HepG2 (cell line): ENCODE data around the gene CIAPIN1. TPM values are rescaled to one million over a fixed set of nuclear protein-coding genes. Genes with fewer than 3 reads are reported as not detected.

Experiments
- ATAC-seq: fragments of 200-7000 bp; cut with Tn5 transposase; 3 replicates; pipeline ENCODE4 v1.9.1; 2020; ENCODE audit warnings: mild to moderate bottlenecking, moderate library complexity
- BruUV-seq: library from RNA; stranded (reverse); fragments of 400-500 nt; replicated peaks from 2 replicates; lab custom pipeline; 2021; lab: Mats Ljungman, UMichigan
- CTCF ChIA-PET: fragments of 300-600 bp; formaldehyde crosslinking; extraction: SDS; loops from one replicate; lab custom pipeline; 2021; ENCODE audit warnings: low total read pairs, inconsistent platforms, low intra/inter-chr PET ratio; lab: Yijun Ruan, JAX
- POLR2A ChIA-PET: fragments of 350-600 bp; sonication (Branson Sonifier 250); formaldehyde crosslinking; loops from one replicate; lab custom pipeline; 2020; ENCODE audit warnings: antibody characterized with exemption, inconsistent platforms; lab: Yijun Ruan, JAX
- DNase-seq: peaks from one replicate; pipeline ENCODE4 v3.0.0-alpha.2; 2015; ENCODE audit warnings: low spot score
- FAIRE-seq: peaks from 3 replicates; lab custom pipeline; 2011; peaks lifted over from hg19 to GRCh38; lab: Jason Lieb, UNC
- H2AFZ ChIP-seq: one replicate; pipeline ENCODE4 v1.6.1; 2011; ENCODE audit warnings: low read length, inconsistent platforms
- H3K27ac ChIP-seq: fragments of 300-600 bp; 3 replicates; pipeline ENCODE4 v1.8.0; 2011; ENCODE audit warnings: mixed run types, mild to moderate bottlenecking, mixed read lengths, low read length, inconsistent platforms; ENCODE audit not compliant: insufficient read depth; ENCODE audit errors: extremely low read length
- H3K27me3 ChIP-seq, 2 experiments: fragments of 200-600 bp in 1 of 2; 2 replicates in 1 of 2; 3 replicates in 1 of 2; pipeline versions ENCODE4 v1.6.0 to v1.8.0; 2011; ENCODE audit warnings: low read length in 2 of 2, mild to moderate bottlenecking in 2 of 2, moderate library complexity in 2 of 2, inconsistent platforms in 1 of 2; ENCODE audit not compliant: insufficient read depth in 2 of 2, control insufficient read depth in 1 of 2
- H3K36me3 ChIP-seq, 2 experiments: fragments of 200-600 bp in 1 of 2; replicated peaks in 1 of 2; 2 replicates in 1 of 2; 3 replicates in 1 of 2; pipeline versions ENCODE4 v1.5.1 to v1.8.0; 2011; ENCODE audit warnings: low read length in 2 of 2, inconsistent platforms in 1 of 2; ENCODE audit not compliant: insufficient read depth in 2 of 2, control insufficient read depth in 1 of 2
- H3K4me1 ChIP-seq: 2 replicates; pipeline ENCODE4 v1.5.1; 2012; ENCODE audit warnings: low read length, inconsistent platforms; ENCODE audit not compliant: insufficient read depth
- H3K4me2 ChIP-seq: 2 replicates; pipeline ENCODE4 v1.6.0; 2011; ENCODE audit warnings: low read depth, low read length, inconsistent platforms
- H3K4me3 ChIP-seq, 3 experiments: fragments of 200-600 bp in 1 of 3; sonication (generic), shearing (Covaris generic) in 1 of 3; replicated peaks in 1 of 3; 2 replicates each; pipeline ENCODE4 v1.5.1; 2011 to 2016; ENCODE audit warnings: low read length in 3 of 3, inconsistent platforms in 2 of 3, low read depth in 2 of 3, mild to moderate bottlenecking in 2 of 3, control low read depth in 1 of 3, mixed read lengths in 1 of 3; ENCODE audit not compliant: insufficient read depth in 1 of 3
- H3K79me2 ChIP-seq: one replicate; pipeline ENCODE4 v1.6.1; 2011; ENCODE audit warnings: low read length, inconsistent platforms; ENCODE audit not compliant: insufficient read depth
- H3K9ac ChIP-seq: 2 replicates; pipeline ENCODE4 v1.6.0; 2011; ENCODE audit warnings: mild to moderate bottlenecking, low read depth, low read length, inconsistent platforms; ENCODE audit not compliant: insufficient read depth
- H3K9me3 ChIP-seq: 2 replicates; pipeline ENCODE4 v1.5.1; 2012; ENCODE audit warnings: mild to moderate bottlenecking, low read length
- H4K20me1 ChIP-seq: 2 replicates; pipeline ENCODE4 v1.6.0; 2011; ENCODE audit warnings: inconsistent platforms, mild to moderate bottlenecking, low read length, moderate library complexity; ENCODE audit not compliant: insufficient read depth
- DNMT3B ChIP-seq: conservative IDR thresholded peaks from 2 replicates; pipeline ENCODE4 v1.6.1; 2016; ENCODE audit warnings: missing biosample characterization, control low read depth
- KDM5A ChIP-seq: fragments of 200-600 bp; sonication (generic); IDR thresholded peaks from 2 replicates; pipeline ENCODE4 v1.7.0; 2018; ENCODE audit warnings: antibody characterized with exemption, mild to moderate bottlenecking, low read length, borderline replicate concordance
- KLF6 ChIP-seq: IDR thresholded peaks from 2 replicates; pipeline ENCODE4 v1.8.0; 2016; ENCODE audit warnings: missing biosample characterization, missing genetic modification reagents
- SUZ12 ChIP-seq: fragments of 150-350 bp; IDR thresholded peaks from 2 replicates; pipeline ENCODE4 v1.6.1; 2014; ENCODE audit warnings: low read depth, low read length
- ZFP36 ChIP-seq: fragments of 150-350 bp; IDR thresholded peaks from 2 replicates; pipeline ENCODE4 v1.6.1; 2018; ENCODE audit warnings: borderline replicate concordance, low read length, low read depth; ENCODE audit not compliant: partially characterized antibody
- WGBS: methylation state at CpG from one replicate; pipeline ENCODE4 v1.1.6; 2017; ENCODE audit warnings: low lambda C conversion rate; 5-methylcytosine and 5-hydroxymethylcytosine counted together
- in situ Hi-C: cut with HindIII; loops from 2 replicates; pipeline ENCODE4 v1.10.0; 2017; ENCODE audit warnings: low pct_unique_long_range_greater_than_20kb; ENCODE audit not compliant: extremely low pct_ligation_motif_present
- intact Hi-C: fragments of 100-400 bp; cut with micrococcal nuclease; formaldehyde crosslinking; loops from one replicate; pipeline ENCODE4 v1.10.0; 2022; ENCODE audit not compliant: unreplicated experiment
- polyA plus RNA-seq, 8 experiments: library from polyadenylated mRNA; depleted of rRNA in 3 of 8; stranded (reverse) in 7 of 8; unstranded in 1 of 8; fragments of >200 nt; fragmentation: Illumina TruSeq in 4 of 8; extraction: Trizol in 4 of 8; gene quantifications; 2 replicates each; pipeline versions ENCODE4 v1.2.1 to v1.2.3, GENCODE V29; 2011 to 2016; ENCODE audit warnings: low read depth in 4 of 8, missing spikeins in 1 of 8, mixed read lengths in 1 of 8; ENCODE audit not compliant: insufficient read depth in 1 of 8
- total RNA-seq, 5 experiments: library from RNA; depleted of rRNA; stranded (reverse); fragments of >200 nt; fragmentation: Illumina TruSeq; extraction: Trizol; gene quantifications; 2 replicates each; pipeline ENCODE4 v1.2.3, GENCODE V29; 2016; ENCODE audit warnings: low read depth in 1 of 5
- TF ChIP-seq, protein P1 (sequence below): sonication (generic); formaldehyde crosslinking; IDR thresholded peaks from 2 replicates; pipeline ENCODE4 v1.8.0; 2022; ENCODE audit warnings: mild to moderate bottlenecking, missing genetic modification reagents
- TF ChIP-seq, protein P2 (sequence below): sonication (generic); formaldehyde crosslinking; IDR thresholded peaks from 2 replicates; pipeline ENCODE4 v1.4.0; 2020; ENCODE audit warnings: missing genetic modification reagents

The CIAPIN1 gene
- total and polyA plus RNA-seq, 2 of the 13 experiments (the other 11 are each of a cell fraction or from before 2014, with no cell fraction given), result 69.3 to 89.7 TPM

DNA sequence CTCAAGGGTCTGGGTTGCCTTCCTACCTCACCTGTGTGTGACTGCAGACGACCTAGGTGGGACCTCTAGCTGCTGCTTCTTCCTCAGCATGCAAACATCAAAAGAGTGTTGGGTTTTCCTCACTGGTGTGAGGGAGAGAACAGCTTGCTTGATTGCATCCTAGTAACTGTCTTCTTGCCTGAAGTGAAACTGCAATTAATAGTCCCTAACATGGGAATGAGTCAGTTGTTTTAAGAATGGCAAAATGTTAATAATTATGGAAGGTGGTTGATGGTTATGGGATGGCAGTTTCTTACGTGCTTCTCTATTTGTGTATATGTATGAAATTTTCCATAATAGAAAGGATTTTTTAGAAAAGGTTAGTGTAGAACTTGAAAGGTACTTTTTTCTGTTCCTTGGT lies 21.2 kb upstream of the CIAPIN1 start (continued):
- TF ChIP-seq, protein P1, sequence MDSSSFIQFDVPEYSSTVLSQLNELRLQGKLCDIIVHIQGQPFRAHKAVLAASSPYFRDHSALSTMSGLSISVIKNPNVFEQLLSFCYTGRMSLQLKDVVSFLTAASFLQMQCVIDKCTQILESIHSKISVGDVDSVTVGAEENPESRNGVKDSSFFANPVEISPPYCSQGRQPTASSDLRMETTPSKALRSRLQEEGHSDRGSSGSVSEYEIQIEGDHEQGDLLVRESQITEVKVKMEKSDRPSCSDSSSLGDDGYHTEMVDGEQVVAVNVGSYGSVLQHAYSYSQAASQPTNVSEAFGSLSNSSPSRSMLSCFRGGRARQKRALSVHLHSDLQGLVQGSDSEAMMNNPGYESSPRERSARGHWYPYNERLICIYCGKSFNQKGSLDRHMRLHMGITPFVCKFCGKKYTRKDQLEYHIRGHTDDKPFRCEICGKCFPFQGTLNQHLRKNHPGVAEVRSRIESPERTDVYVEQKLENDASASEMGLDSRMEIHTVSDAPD (CRISPR knock-in tag), result no peak

DNA sequence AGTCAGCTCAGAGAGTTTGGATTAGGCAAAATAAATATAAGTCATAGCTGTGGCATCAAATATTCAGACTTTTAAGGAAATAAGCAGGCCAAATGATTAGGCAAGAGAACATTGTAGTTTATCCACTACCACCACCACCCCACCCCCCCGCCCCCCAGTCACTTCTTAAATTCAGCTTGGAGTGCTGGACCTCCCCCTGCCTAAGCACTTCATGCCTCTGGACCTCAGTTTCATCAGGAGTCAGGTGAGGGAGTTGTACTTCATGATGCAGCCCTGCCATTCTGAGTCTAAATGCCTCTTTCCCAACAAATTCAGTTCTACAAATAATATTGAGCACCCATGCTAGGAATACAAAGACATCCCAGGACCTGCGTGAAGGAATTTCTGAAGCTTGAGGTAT lies 17.3 kb upstream of the CIAPIN1 start:
- no peak overlapping the region for H3K4me3 ChIP-seq
- no peaks in the 10 kb centered on the region for H3K9me3 ChIP-seq
- no peak overlapping the region for H3K27ac ChIP-seq
- TF ChIP-seq DNMT3B (CRISPR knock-in tag) (no peak), KDM5A (no peak), KLF6 (no peak), ZFP36 (no peak), SUZ12 (no peak)
- TF ChIP-seq, protein P2, sequence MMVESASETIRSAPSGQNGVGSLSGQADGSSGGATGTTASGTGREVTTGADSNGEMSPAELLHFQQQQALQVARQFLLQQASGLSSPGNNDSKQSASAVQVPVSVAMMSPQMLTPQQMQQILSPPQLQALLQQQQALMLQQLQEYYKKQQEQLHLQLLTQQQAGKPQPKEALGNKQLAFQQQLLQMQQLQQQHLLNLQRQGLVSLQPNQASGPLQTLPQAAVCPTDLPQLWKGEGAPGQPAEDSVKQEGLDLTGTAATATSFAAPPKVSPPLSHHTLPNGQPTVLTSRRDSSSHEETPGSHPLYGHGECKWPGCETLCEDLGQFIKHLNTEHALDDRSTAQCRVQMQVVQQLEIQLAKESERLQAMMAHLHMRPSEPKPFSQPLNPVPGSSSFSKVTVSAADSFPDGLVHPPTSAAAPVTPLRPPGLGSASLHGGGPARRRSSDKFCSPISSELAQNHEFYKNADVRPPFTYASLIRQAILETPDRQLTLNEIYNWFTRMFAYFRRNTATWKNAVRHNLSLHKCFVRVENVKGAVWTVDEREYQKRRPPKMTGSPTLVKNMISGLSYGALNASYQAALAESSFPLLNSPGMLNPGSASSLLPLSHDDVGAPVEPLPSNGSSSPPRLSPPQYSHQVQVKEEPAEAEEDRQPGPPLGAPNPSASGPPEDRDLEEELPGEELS, result no peak
- 99% methylated on average over 2 of the region's 2 CpGs for WGBS
- in situ Hi-C loops (no loop called here), intact Hi-C loops (no loop called here)
- ATAC-seq (no peak), DNase-seq (no peak), FAIRE-seq (no peak)
- H3K4me2 ChIP-seq, result no peak overlapping the region
- ChIA-PET CTCF (interaction anchor here (4.6 kb wide), 1 partner anchor 55 kb away, joined by 37 read pairs; no protein-coding TSS in a partner anchor), POLR2A (interaction anchor here (1.3 to 2.5 kb wide), 2 partner anchors 18 to 19 kb away, joined by 4 to 11 read pairs; partner anchors contain the start of genes CIAPIN1 and COQ9)
- no peaks in the 10 kb centered on the region; a peak in 1 of 5 replicates for H3K27me3 ChIP-seq
- H3K36me3 ChIP-seq, result peaks cover 32 to 65% of the 10 kb centered on the region in 2 experiments
- BruUV-seq, result no TSS peak
- no peak overlapping the region for H2AFZ ChIP-seq
- no peak overlapping the region for H3K9ac ChIP-seq
- no peaks in the 10 kb centered on the region for H4K20me1 ChIP-seq
- peaks cover 34% of the 10 kb centered on the region for H3K4me1 ChIP-seq
- peaks cover 34% of the 10 kb centered on the region for H3K79me2 ChIP-seq
